AG09309 (cell line): ENCODE measurements around the gene SHISA4.
"Not testable (repeated sequence)": the region's sequence is repeated elsewhere in the genome, so short reads cannot be mapped to it uniquely, and the experiment has no call there.

Experiments used
- DNase-seq: peaks from one replicate; pipeline ENCODE4 v3.0.0-alpha.2; 2010; ENCODE audit warnings: low read depth
- H3K4me3 ChIP-seq: 2 replicates; pipeline ENCODE4 v1.5.1; 2011; ENCODE audit warnings: mild to moderate bottlenecking, low read depth, low read length, moderate library complexity; ENCODE audit not compliant: control insufficient read depth
- TF ChIP-seq, protein P1 (sequence below): IDR thresholded peaks from 2 replicates; pipeline ENCODE4 v1.5.1; 2011; ENCODE audit warnings: mild to moderate bottlenecking, low read depth, low read length, inconsistent platforms; ENCODE audit not compliant: insufficient read depth, control insufficient read depth; ENCODE audit errors: missing control alignments

The SHISA4 gene, protein sequence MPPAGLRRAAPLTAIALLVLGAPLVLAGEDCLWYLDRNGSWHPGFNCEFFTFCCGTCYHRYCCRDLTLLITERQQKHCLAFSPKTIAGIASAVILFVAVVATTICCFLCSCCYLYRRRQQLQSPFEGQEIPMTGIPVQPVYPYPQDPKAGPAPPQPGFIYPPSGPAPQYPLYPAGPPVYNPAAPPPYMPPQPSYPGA

DNA sequence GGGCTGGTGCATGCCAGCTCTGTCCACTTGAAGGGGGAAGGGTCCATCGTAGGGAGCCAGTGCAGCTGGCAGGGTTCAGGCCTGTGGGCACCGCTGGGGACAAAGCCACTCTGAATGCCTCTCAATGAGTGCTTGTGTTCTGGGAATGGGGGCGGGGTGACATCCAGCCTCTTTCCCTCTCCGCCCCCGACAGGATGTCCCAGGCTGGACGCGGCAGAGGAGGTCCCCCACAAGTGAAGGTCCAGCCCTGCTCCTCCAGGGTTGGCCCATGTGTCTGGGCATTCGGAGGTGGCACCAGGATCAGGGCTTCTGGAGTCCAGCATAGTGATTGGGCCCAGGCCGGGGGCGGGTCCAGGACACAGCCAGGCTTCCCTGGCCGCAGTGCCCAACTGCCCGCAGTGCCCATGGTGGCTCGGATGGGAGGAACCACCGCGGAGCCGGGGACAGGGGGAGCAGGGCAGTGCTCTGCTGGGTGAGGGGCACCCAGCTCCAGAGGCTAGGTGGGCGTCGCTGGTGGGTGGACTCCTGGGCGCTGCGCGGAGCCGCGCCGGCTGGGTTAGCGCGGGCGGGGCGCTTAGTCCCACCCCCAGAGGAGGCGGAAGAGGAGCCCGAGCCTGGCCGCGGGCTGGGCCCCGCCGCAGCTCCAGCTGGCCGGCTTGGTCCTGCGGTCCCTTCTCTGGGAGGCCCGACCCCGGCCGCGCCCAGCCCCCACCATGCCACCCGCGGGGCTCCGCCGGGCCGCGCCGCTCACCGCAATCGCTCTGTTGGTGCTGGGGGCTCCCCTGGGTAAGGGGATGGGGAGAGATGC is at the start of gene SHISA4:
Gene SHISA4 (plus strand): TSS at position 617 of the 808 bp plus-strand sequence. CDS start 97 bp downstream, at position 714.
- TF ChIP-seq, protein P1, sequence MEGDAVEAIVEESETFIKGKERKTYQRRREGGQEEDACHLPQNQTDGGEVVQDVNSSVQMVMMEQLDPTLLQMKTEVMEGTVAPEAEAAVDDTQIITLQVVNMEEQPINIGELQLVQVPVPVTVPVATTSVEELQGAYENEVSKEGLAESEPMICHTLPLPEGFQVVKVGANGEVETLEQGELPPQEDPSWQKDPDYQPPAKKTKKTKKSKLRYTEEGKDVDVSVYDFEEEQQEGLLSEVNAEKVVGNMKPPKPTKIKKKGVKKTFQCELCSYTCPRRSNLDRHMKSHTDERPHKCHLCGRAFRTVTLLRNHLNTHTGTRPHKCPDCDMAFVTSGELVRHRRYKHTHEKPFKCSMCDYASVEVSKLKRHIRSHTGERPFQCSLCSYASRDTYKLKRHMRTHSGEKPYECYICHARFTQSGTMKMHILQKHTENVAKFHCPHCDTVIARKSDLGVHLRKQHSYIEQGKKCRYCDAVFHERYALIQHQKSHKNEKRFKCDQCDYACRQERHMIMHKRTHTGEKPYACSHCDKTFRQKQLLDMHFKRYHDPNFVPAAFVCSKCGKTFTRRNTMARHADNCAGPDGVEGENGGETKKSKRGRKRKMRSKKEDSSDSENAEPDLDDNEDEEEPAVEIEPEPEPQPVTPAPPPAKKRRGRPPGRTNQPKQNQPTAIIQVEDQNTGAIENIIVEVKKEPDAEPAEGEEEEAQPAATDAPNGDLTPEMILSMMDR: no peak
- no peak for DNase-seq
- H3K4me3 ChIP-seq: peak within 1 kb of the TSS; percentile 78

DNA sequence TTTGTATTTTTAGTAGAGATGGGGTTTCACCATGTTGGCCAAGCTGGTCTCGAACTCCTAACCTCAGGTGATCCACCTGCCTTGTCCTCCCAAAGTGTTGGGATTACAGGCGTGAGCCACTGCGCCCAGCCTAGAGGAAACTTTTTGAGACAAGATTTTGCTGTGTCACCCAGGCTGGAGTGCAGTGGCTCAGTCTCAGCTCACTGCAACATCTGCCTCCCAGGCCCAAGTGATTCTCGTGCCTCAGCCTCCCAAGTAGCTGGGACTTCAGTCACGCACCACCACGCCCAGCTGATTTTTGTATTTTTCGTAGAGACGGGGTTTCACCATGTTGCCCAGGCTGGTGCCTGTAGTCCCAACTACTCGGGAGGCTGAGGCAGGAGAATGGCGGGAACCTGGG is 49.6 kb upstream of the SHISA4 start:
- not testable (repeated sequence) for DNase-seq, H3K4me3 ChIP-seq

DNA sequence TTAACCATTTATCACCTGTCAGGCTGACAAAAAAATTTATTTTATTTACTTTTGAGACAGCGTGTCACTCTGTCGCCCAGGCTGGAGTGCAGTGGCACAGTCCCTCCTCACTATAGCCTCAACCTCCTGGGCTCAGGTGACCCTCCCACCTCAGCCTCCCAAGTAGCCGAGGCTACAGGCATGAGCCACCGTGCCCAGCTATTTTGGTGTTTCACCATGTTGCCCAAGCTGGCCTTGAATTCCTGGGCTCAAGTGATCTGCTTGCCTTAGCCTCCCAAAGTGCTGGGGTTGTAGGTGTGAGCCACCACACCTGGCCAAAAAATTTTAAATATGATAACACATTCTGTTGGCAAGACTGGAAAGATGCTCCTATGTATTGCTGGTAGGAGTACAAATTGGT is 48.6 kb upstream of the SHISA4 start:
- TF ChIP-seq, protein P1: no peak
- H3K4me3 ChIP-seq: no peak overlapping the region
- no peak for DNase-seq

DNA sequence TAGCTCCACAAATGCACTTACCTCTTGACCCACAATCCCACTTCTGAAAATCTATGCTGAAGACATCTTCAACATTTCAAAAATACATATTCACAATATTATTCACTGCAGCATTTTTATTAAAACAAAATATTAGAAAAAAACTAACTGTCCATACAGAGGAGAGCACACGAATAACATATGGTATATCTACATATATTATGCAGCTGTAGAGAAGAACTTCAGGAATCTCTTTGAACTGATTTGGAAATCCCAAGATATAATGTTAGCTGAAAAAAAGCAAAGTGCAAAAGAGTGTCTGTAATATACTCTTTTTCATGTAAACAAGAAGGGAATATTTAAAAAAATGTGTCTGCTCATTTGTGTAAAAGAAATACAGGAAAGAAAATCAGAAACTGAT is 48.2 kb upstream of the SHISA4 start:
- TF ChIP-seq, protein P1: no peak
- no peak overlapping the region for H3K4me3 ChIP-seq

DNA sequence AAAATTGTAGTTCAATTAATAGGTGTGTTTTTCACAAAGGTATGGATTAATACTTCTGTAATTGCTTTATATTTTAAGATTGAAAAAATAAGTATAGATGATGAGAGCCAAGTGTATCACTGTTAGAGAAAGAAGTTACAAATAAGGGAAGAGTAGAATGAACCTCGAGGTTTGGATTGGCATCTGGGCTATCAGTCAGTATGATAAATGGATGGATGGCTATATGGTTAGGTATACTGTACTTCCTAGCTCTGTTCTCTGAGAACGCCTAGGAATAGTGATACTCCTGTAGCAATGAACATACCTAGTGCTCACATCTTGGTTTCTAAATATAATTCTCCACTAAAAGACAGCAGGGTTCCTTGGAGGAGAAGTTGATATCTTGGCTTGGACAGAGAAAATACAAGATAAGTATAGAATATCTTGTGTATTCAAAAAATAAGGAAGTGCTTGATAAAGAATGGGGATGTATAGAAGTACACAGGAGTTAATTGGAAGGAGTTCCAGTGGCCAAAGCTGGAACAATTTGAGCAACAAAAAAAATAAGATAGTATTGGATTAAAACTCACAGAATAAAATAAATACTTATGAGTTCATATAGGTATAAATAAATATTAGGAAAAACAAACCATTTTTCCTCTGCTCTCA is 47.3 kb upstream of the SHISA4 start:
- no peak overlapping the region for H3K4me3 ChIP-seq
- DNase-seq: no peak
- TF ChIP-seq, protein P1: no peak

More for the DNA sequence above, 48.2 kb upstream of the SHISA4 start:
- no peak for DNase-seq

DNA sequence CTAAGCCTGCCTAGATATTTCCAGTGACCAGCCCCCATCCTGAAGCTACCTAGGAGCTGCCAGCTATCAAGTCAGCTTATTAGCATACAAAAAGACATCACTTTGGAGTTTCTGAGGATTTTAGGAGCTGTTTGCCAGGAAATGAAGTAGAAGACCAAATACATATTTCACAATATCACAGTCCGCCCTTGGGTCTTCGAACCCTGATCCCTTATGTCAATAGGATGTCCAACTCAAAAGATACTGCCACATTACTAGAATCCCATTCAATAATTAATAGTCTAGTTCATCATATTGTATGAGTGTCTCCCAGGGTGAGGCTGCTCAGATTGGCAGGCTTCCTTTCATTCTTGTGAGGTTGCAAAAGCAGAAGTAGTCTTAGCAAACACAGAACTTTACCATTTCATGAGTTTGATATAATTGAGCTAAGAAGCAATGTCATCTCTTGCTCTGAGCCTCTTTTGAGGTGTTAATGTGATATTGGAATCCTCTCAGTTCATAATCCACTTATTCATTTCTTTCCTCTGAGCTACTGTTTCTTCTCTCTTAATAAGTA is 46.1 kb upstream of the SHISA4 start:
- TF ChIP-seq, protein P1: no peak
- DNase-seq: no peak
- no peak overlapping the region for H3K4me3 ChIP-seq
